Choroid plexus epithelial cell (primary cell): Measurements from ENCODE around the gene HLA-B.
"Not testable (repeated sequence)": the region's sequence is repeated elsewhere in the genome, so short reads cannot be mapped to it uniquely, and the experiment has no call there.

ENCODE experiments used
- DNase-seq: peaks from one replicate; pipeline ENCODE4 v3.0.0-alpha.2; 2010; ENCODE audit warnings: low read depth
- H3K4me3 ChIP-seq: 2 replicates; pipeline ENCODE4 v1.5.1; 2011; ENCODE audit warnings: low read depth, mild to moderate bottlenecking, control low read depth, low read length, moderate library complexity
- TF ChIP-seq, protein P1 (sequence below): conservative IDR thresholded peaks from 2 replicates; pipeline ENCODE4 v1.5.1; 2011; ENCODE audit warnings: low read depth, mild to moderate bottlenecking, control low read depth, inconsistent platforms, low read length, moderate library complexity

HLA-B gene

DNA sequence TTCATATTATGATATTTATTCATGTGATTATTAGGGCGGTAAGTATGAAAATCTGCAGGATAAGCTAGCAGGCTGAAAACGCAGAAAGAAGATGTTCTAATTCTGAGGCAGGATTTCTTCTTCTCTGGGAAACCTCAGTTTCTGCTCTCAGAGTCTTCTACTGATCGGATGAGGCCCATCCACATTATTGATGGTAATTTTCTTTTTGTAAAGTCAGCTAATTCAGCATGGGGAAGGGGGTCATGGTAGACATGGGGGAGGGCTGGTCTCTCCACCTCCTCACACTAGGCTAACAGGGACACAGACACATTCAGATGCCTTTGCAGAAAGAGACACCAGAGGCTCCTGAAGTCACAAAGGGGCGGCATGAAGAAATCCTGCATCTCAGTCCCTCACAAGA is 24.7 kb upstream of the HLA-B start:
- no peak overlapping the region for H3K4me3 ChIP-seq
- DNase-seq = no peak
- TF ChIP-seq, protein P1, sequence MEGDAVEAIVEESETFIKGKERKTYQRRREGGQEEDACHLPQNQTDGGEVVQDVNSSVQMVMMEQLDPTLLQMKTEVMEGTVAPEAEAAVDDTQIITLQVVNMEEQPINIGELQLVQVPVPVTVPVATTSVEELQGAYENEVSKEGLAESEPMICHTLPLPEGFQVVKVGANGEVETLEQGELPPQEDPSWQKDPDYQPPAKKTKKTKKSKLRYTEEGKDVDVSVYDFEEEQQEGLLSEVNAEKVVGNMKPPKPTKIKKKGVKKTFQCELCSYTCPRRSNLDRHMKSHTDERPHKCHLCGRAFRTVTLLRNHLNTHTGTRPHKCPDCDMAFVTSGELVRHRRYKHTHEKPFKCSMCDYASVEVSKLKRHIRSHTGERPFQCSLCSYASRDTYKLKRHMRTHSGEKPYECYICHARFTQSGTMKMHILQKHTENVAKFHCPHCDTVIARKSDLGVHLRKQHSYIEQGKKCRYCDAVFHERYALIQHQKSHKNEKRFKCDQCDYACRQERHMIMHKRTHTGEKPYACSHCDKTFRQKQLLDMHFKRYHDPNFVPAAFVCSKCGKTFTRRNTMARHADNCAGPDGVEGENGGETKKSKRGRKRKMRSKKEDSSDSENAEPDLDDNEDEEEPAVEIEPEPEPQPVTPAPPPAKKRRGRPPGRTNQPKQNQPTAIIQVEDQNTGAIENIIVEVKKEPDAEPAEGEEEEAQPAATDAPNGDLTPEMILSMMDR = no peak

DNA sequence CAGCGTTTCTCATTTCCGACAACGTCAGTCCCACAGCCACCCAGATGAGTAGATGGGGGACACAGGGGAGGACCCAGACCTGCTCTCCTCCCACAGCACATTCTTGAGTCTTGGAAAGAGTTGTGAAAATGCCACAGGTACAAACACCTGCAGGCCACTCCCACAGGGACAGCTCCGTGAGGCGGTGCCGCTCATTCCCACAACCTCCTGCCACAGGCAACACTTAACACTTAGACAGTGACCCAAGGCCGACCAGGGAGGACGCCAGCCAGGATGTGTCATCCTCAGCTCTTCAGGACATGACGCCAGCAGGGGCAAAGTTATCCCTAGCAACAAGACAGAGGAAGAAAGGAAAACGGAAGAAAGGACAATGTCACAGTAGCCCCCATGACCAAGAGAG is 22.9 kb upstream of the HLA-B start:
- H3K4me3 ChIP-seq = no peak overlapping the region
- TF ChIP-seq, protein P1 = no peak
- no peak for DNase-seq

DNA sequence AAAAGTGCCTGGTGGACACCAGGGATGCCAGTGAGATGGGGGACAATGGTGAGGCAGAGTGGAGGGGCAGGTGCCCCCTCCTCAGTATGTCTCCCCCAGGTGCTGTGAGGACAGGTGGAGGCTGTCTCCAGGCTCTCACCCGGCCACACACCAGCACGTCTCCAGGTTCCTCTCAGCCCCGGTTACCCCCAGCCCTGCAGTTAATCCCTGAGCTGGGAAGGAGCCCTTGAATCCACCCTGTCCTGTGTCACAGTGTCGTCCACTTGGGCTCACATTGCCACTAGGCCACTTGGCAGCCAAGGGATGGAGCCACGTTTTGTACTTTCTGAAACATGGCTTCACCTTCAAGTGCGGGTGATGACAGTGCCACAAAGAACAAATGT is 21.7 kb upstream of the HLA-B start:
- TF ChIP-seq, protein P1 = no peak
- no peak overlapping the region for H3K4me3 ChIP-seq
- DNase-seq = no peak

DNA sequence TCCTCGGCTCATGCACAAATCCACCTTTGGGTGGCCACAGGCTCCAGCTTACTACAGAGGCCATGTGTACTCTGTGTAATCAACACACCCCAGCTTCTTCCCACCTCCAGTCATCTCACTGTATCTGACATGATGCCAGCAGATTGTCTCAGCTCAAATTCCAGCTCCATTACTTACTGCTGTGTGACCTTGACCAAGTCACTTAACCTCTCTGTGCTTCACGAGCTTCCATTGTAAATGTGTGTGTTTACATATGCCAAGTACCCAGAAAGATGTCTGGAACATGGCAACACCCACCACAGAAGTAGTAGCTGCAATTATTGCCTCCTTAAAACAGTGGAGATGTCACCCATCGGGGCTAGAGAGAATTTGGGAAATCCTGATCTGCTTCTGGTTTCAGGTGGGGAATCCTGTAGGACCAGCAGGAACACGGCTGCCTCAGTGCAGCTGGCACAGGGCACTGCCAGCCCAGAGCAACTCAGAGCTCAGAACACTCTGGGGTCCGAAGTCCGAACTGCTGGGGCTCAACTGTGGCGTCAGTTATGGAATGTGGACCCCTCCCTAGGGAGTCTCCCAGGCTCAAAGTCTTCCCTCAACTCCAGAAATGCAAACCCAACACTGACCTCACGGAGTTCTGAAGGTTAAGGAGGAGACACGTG is 21.2 kb upstream of the HLA-B start:
- TF ChIP-seq, protein P1 = no peak

DNA sequence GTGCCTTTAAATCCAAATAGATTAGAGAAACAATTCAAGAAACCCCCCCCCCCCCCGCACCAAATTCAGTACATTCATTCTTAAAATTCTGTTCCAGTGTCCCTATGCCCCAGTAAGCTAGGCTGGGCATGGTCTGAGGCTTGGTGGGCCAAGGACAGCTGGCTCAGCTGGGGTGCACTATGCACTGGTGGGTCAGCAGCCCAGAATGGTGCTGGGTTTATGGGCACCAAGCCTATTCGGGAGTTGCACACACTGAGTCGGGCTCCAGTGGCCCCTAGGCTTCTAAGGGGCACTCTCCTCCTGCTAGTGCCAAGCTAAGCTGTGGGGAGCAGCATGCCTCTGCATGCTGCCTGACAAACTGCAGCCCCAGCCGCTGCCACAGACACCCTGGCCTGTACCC is 20.1 kb upstream of the HLA-B start:
- TF ChIP-seq, protein P1 = no peak
- no peak overlapping the region for H3K4me3 ChIP-seq
- DNase-seq = no peak

More for the DNA sequence above, 21.2 kb upstream of the HLA-B start:
- no peak overlapping the region for H3K4me3 ChIP-seq
- no peak for DNase-seq

DNA sequence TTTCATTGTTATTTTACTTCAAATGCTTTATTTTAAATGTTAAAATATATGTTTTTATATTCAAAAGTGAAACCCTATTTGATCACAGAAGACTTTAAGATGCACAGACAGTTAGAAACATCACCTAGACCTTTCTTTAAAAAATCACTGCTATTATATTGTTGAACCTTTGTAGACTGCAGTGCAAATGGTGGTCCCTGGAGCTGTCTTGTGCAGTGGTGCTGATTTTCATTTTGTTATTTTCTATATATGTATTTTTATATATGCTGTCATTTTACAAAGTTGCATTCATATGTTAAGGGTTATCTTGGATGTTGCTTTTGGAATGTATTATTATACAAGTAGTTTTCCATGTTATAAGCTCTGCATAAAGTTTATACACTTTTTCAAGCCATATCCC is 18.7 kb upstream of the HLA-B start:
- DNase-seq = no peak
- TF ChIP-seq, protein P1 = no peak
- H3K4me3 ChIP-seq = no peak overlapping the region

DNA sequence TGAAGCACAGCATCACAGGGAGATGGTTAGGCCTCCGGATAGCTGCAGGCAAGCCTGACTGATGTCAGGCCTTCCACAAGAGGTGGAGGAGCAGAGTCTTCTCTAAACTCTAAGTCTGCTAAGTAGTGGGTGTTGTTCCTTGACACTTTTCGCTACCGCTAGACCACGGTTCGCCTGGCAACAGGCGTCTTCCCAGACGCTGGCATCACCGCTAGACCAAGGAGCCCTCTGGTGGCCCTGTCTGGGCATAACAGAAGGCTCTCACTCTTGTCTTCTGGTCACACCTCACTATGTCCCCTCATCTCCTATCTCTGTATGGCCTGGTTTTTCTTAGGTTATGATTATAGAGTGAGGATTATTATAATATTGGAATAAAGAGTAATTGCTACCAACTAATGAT is 17.1 kb upstream of the HLA-B start:
- DNase-seq, H3K4me3 ChIP-seq: not testable (repeated sequence)
